Left lung (tissue), 10 donors: Measurements from ENCODE around the gene ITCH. TPM values are rescaled to one million over a fixed set of nuclear protein-coding genes. Genes with fewer than 3 reads are reported as not detected.
A peak's percentile ranks its signal among the peaks of the same experiment; 100 is the strongest.
"Not testable (repeated sequence)": the region's sequence is repeated elsewhere in the genome, so short reads cannot be mapped to it uniquely, and the experiment has no call there.

ENCODE experiments used
- ATAC-seq: fragments of 200-7000 bp; cut with Tn5 transposase; one replicate; pipeline ENCODE4 v1.9.1; 2020; ENCODE audit warnings: moderate library complexity
- DNase-seq, 4 donors: peaks; one replicate each; pipeline ENCODE4 v3.0.0-alpha.2; 2013 to 2020
- H3K27ac ChIP-seq, 2 donors: fragments of 200-600 bp; sonication (generic) in 1 of 2; one replicate each; pipeline versions ENCODE4 v1.5.0 to v1.8.0; 2020 to 2021
- H3K27me3 ChIP-seq, 2 donors: fragments of 200-600 bp; sonication (generic) in 1 of 2; one replicate each; pipeline versions ENCODE4 v1.5.0 to v1.8.0; 2020 to 2021
- H3K36me3 ChIP-seq, 2 donors: fragments of 200-600 bp; sonication (generic) in 1 of 2; one replicate each; pipeline versions ENCODE4 v1.5.0 to v1.8.0; 2020 to 2021
- H3K4me1 ChIP-seq, 2 donors: fragments of 200-600 bp; one replicate each; pipeline ENCODE4 v1.8.0; 2021
- H3K4me3 ChIP-seq, 2 donors: fragments of 200-600 bp; sonication (generic) in 1 of 2; one replicate each; pipeline versions ENCODE4 v1.5.0 to v1.8.0; 2020 to 2021; ENCODE audit warnings: mild to moderate bottlenecking in 1 of 2
- H3K9me3 ChIP-seq, 2 donors: fragments of 200-600 bp; sonication (generic) in 1 of 2; one replicate each; pipeline versions ENCODE4 v1.5.0 to v1.8.0; 2020 to 2021
- CTCF ChIP-seq, 2 donors: fragments of 200-600 bp; sonication (generic) in 1 of 2; IDR thresholded peaks; one replicate each; pipeline versions ENCODE4 v1.5.0 to v1.8.0; 2021; ENCODE audit warnings: antibody characterized with exemption in 2 of 2
- intact Hi-C, 2 donors: fragments of 100-400 bp; cut with DNase I; formaldehyde crosslinking; loops; one replicate each; pipeline versions ENCODE4 v1.11.2 to v1.14.2; 2022
- polyA plus RNA-seq, 6 donors: library from polyadenylated mRNA; unstranded; fragments of 120-200 nt; gene quantifications; one replicate each; pipeline ENCODE4 v1.2.1, GENCODE V29; 2013; ENCODE audit not compliant: insufficient read length in 6 of 6
- total RNA-seq, 2 donors: library from RNA; stranded (reverse); fragmentation: NEBNext Ultra II Directional; extraction: Animal tissue kit (Norgen Biotek cat#: 25700); gene quantifications; one replicate each; pipeline ENCODE4 v1.2.1, GENCODE V29; 2021
- donor health status: DM: no; HTN: yes; CAD: no.
- donor health status: DM: no; HTN: no; CAD: no.

ITCH gene
- total and polyA plus RNA-seq, 8 donors: 36.2 to 59.6 (median 44.4) TPM

DNA sequence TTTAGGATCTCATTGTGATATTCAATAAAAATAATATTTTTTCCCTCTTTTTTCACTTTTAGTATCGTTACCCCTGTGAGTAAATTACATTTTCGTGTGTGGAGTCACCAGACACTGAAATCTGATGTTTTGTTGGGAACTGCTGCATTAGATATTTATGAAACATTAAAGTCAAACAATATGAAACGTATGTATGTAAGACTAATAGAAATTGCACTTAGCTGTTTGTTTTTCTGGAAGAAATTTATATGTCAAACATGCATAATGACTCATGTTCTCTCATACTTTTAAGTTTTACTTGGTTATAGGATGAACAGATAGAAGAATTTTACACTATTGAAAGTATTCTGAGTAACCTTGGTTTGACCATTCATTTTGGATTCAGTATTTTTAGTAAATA, 49.4 kb downstream of the ITCH start:
- no peaks in the 10 kb centered on the region for H3K9me3 ChIP-seq
- DNase-seq: no peak
- no peaks in the 10 kb centered on the region for H3K27me3 ChIP-seq
- intact Hi-C loops: no loop called here
- ATAC-seq: no peak
- no peak overlapping the region for H3K4me3 ChIP-seq
- H3K4me1 ChIP-seq: peaks cover 0 to 12% of the 10 kb centered on the region in 2 donors
- no peak for TF ChIP-seq CTCF (IDR thresholded peaks at IDR 0.05)
- H3K27ac ChIP-seq: no peak overlapping the region
- H3K36me3 ChIP-seq: peaks cover 0 to 84% of the 10 kb centered on the region in 2 donors

DNA sequence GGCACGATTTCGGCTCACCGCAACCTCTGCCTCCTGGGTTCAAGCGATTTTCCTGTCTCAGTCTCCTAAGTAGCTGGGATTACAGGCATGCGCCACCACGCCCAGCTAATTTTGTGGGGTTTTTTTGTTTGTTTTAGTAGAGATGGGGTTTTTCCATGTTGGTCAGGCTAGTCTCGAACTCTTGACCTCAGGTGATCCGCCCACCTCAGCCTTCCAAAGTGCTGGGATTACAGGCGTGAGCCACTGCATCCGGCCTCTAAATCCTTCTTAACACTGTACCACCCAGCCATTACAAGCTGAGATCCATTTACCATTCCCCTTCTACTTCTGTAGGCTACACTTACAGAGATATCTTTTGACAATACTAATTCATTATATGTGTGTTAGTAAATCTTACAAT, 51.5 kb downstream of the ITCH start:
- intact Hi-C loops: not testable (repeated sequence)

DNA sequence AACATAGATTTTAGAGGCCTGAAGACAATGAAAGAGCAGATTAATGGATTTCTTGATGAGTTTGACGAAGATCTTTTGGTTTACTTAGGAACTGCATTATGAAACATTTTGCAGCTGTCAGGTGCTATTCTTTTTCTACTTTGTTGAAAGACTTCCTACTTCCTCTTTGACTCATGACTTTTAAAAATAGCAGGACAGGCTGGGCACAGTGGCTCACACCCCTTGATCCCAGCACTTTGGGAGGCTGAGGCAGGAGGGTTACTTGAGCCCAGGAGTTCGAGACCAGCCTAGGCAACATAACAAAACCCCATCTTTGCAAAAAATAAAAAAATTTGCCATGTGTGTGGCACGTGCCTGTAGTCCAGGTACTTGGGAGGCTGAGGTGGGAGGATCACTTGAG, 52.0 kb downstream of the ITCH start:
- H3K9me3 ChIP-seq: no peaks in the 10 kb centered on the region
- no peak overlapping the region for H3K4me3 ChIP-seq
- DNase-seq (no peak), ATAC-seq (peak; percentile 40)
- H3K27ac ChIP-seq: peak overlapping the region in 1 of 2 donors; percentile 61
- peaks cover 0 to 12% of the 10 kb centered on the region in 2 donors for H3K4me1 ChIP-seq
- no peaks in the 10 kb centered on the region for H3K27me3 ChIP-seq
- TF ChIP-seq CTCF (IDR thresholded peaks at IDR 0.05): no peak
- intact Hi-C loops: no loop called here
- peaks cover 0 to 88% of the 10 kb centered on the region in 2 donors for H3K36me3 ChIP-seq

More for the DNA sequence above, 51.5 kb downstream of the ITCH start:
- H3K4me3 ChIP-seq, DNase-seq, H3K9me3 ChIP-seq, H3K27me3 ChIP-seq, ATAC-seq: not testable (repeated sequence)
- Histone ChIP-seq H3K4me1 (peaks cover 0 to 12% of the 10 kb centered on the region in 2 donors), H3K27ac (peak overlapping the region in 1 of 2 donors; percentile 61), H3K36me3 (peaks cover 0 to 92% of the 10 kb centered on the region in 2 donors)

GRCh38 chr20:34420146-34420545, 57.1 kb downstream of the ITCH start:
- no peak for TF ChIP-seq CTCF (IDR thresholded peaks at IDR 0.05)
- Histone ChIP-seq H3K9me3 (no peaks in the 10 kb centered on the region), H3K27ac (no peak overlapping the region), H3K27me3 (no peaks in the 10 kb centered on the region), H3K4me3 (no peak overlapping the region), H3K4me1 (peaks cover 0 to 3% of the 10 kb centered on the region in 2 donors), H3K36me3 (peaks cover 0 to 89% of the 10 kb centered on the region in 2 donors)
- ATAC-seq: no peak
- peak in 1 of 4 donors; percentile 10 for DNase-seq
- intact Hi-C loops: no loop called here

DNA sequence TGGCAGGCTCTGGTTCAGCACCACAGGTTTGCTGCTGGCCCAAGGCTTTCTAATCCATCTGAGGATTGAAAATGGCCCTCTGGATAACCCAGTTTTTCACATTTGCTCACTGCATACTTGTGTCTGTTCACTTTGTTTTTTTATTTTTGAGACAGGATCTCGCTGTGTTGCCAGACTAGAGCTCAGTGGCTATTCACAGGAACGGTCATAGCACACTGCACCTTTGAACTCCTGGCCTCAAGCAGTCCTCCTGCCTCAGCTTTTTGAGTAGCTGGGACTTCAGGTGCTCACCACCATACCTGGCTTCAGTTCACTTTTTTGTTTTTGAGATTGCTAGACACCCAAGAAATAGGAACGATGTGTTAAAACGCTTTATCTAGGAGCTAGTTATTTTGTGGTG, 57.9 kb downstream of the ITCH start:
- Histone ChIP-seq H3K36me3 (peaks cover 0 to 90% of the 10 kb centered on the region in 2 donors), H3K9me3 (no peaks in the 10 kb centered on the region), H3K4me1 (no peaks in the 10 kb centered on the region), H3K4me3 (no peak overlapping the region), H3K27me3 (no peaks in the 10 kb centered on the region), H3K27ac (no peak overlapping the region)
- ATAC-seq: no peak
- intact Hi-C loops: no loop called here
- no peak for TF ChIP-seq CTCF (IDR thresholded peaks at IDR 0.05)
- no peak for DNase-seq
